ENCODE data around the gene POU6F2. TPM values are rescaled to one million over a fixed set of nuclear protein-coding genes. Genes with fewer than 3 reads are reported as not detected.

Gene POU6F2
- polyA plus RNA-seq, 1 donor: 0.18 TPM

DNA sequence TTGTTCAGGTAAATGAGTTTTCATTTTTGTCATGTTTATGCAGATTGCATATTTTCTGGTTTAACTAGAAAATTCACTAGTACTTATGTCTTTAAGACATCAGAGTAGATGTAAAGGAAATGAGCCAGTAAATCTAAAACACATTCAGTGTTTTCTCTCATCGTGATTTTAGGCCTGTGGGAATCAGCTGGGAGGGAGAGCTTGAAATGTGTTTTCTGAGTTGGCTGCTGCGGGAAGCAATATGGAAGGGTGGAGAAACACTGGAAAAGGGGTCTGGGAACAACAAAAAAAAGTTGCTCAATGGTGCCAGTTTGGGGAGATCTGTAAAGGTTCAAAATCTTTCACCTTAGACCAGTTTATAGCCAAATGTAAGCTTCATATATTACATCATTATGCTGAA lies 284.1 kb downstream of the POU6F2 start:
- DNase-seq: no peak

DNA sequence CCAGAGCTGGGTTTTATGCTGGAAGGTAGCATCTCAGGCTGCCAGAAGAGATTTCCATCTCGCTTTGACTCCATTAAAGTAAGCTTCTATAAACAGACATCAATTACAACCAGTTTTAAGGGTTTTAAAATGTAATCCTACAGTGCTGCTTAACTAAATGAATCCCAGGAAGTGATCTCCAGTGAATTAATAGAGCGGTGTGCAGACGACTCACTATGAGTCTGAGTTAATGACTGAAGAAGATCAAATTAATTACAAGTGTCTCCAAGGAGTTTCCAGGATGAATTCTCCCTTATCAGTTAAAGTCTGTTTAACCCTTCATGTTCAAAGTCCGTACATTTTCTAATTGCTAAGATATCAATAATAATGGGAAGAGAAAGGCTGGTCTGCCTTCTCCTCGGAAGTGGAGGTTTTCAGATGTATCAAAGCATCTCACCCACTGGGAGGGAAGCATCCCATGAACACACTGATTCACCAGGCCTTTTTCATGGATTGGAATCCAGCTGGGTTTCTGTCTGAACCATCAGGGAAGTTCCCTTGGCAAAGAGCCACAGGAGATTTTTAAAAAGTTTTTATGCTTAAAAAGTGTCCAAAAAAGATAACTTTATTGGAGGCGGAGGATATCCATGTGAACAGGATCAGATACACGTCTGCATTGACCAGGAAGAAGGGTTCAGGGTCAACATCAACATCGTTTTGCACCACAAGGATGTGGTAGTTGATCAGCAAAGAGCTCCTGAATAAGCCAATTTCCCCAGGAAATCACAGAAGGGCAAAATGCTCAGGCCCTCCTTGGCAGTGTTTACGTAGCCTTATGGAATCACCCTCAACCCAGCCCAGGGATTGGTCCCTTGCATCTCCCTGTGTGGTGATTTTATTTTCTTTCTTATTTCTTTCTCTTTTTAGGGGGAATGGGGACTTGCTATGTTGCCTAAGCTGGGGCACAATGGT lies 288.2 kb downstream of the POU6F2 start:
- no peak for DNase-seq

DNA sequence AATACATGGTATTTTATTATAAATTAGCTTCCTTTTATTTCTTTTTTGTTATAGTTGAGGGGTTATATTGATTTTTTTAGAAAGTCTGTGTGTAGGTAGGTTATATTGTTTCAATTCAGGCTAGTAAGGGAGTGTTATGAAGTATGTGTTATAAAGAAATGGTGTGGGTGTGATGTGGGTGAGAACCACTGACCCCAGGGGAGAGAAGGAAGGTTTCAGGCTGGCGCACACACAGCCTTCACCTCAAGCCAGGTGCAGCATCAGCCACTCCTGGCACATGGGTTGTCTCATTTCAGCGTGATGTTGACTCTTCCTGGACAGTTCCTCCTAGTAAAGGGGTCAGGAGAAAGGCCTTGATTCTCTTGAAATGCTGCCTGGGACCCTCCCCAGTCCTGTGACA lies 291.3 kb downstream of the POU6F2 start:
- no peak for DNase-seq

DNA sequence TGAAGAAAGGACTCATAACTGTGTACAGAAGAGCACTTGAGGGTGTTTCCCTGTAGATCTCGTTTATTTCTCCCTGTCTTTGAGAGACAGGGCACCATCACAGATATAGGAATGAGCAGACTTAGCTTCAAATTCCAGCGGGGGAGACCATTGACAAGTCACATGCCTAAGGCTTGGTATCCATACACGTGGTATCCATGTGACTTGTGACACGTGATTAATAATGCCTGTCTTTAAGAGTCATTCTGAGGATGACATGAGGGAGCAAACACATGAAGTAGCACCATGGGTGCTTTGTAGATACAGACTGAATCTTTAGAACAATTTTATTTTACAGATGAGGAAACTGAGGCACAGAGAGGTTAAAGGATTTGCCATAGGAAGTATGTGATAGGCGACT lies 292.3 kb downstream of the POU6F2 start:
- DNase-seq: no peak

DNA sequence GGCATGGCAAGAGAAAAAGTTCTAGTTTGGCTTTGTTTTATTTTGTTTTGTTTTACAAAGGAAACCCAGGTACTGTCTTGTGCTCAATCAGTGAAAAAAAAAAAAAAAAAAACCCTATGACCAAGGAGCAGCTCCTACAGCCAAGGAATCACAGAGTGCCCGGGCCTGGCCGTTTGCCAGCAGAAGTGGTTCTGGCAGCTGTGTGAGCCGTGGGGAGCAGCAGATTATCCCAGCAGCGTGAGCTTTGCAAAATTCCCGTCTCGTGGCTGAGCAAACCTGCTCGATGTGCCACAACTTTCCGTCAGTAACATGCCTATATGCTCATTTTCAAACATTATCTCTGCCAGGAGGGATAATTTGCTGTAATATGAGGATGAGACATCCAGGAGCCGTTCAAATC lies 293.7 kb downstream of the POU6F2 start:
- peak; percentile 57 for DNase-seq

DNA sequence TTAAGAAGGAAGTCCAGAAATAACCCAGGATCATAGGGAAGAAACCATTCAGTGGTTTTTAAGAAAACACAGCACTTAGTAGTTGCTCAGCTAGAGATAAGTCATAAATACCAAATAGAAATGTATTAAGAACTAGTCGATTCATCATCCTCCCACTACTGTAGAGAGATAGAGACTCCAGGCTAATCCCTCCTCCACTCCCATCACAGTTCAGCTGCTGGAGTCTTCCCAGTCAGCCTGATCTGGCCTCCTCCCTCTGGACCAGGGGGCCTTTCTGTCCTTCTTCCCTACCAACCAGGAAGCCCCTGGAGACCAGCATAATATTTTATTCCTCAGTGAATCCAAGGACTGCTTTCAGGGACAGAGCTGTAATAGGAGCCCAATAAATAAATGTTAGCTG lies 294.4 kb downstream of the POU6F2 start:
- DNase-seq: no peak

DNA sequence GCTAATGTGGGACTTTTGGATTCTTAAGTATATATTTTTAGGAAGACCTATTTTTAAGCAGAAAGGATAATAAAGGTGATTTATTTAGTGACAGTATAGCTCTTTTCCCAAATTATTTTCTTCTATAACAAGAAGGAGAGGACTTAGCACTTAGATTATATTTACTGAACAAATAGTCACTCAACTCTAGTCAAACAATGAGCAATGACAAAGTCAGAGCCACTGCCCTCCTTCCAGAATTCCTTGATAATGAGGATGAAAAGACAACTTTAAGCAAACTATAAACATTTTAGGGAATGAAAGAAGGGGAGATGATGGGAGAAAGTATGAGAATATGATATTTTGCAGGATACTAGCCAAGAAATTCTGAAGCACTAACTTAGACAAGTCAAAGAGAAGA lies 295.0 kb downstream of the POU6F2 start:
- DNase-seq: no peak

DNA sequence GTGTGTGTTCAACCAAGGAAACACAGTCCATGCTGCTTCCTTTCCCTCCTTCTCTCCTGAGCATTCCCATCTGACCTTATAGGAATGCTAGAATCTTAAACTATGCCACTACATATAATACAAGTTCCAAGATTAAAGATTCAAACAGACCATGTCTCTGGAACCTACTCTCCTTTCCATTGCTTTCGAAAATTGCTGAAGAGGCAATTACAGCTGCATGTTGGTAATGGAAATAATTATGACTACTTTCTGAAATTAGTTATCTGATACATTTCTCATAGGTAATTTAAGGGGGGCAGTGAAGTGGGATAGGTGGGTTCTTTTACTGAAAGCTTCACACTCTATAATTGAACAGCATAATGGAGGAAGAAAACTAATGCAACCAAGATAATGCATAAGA lies 302.6 kb downstream of the POU6F2 start:
- no peak for DNase-seq

DNA sequence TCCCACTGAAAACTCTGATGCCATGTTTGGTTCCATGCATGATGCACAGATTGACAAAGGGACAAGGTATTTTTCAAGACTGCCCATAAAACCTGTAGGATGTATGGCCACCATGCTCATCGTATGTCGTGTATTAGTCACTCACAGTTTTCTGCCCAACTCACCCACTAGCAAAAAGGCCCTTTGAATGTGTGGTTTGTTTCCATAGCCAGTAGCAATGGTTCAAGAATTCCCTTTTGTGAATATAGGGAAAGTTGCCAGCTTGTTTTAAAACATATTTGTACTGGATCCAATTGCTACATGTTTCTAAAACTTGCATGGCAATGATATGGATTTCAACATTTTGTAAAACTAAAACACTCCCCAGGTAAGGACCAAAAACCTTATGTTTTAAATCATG lies 307.5 kb downstream of the POU6F2 start:
- no peak for DNase-seq

DNA sequence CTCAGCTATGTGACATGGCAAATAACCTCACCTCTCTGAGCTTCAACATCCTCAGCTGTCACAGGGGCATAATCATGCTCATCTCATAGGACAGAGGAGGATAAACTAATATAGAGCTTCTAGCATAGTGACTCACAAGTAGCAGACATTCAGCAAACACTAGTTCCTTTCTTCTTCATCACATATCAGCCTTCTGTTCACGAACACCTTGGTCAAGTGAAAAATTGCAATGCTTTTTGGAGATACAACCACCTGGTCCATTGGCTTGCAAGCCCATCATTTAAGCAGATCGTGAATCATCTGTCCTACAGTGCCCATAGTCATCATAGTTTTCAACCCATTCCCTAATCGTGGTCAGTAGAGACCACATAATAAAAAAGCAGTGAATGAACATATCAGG lies 310.6 kb downstream of the POU6F2 start:
- DNase-seq: no peak

DNA sequence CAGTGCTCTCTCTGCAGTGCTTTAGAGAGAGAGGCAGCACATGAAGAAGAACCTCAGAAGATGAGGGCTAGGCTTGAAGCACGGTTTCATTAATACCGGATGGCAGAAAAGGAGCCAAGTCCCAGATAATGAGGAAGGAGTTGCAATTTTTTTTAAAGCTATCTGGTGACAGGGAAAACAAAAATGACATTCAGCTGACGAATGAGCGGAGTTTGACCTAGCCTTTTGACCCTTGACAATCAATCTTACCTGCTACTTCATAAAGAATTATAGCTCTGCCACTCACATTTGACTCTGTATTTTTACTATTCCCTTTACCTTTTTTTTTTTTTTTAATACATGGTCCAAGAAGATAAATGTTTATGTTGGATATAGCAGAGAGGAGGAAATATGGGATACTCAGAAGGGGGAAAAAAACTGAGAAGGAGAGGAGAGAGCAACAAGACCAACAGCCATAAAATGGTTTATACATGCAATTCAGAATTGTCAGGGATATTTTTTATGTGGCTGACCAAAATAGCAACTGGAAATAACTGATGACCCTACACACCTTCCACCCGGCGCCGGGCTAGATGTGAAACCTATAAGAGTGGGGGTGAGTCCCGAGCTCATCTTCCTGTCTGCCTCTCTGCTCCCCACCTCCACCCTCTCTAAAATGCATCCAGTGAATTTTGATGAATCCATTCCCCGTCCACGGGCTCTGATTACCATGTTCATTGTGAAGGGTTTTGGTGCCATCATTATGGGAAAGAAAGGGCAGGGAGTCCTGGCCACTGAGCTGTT lies 314.1 kb downstream of the POU6F2 start:
- no peak for DNase-seq

DNA sequence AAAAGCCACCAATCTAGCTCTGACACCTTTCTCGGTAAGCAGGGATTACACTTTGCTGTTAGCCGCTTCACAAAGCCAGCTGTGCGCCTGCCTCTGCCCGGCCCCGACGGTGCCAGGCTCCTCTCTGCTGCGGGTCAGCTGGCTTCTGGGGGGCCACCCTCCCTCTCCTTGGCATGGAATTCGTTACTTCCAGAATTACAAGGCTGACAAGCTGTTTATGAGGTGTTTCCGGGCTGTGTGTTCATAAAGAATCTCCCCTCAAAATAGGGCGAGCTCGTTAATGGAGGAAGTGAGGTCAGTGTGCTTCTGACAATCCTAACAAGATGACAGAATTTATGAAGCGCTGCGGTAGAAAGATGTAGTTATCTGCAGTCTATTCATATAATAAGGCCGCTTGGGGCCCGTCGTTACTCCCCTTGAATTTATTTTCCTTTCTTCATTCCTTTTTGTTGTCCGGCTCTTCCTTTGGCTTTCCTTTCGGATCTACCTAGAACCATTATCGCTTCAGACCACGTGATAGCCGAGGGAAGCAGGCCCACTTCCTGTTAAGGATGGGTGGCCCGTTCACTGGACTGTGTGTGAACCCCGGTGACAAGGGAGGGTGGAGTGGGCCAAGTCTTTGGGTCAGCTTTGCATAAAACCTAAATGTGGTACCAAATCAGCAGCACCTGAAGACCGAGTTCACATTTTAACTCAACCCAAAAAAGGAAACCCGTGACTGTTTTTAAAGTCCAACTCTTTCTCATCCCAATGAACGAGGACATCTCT lies 315.5 kb downstream of the POU6F2 start:
- DNase-seq: no peak

DNA sequence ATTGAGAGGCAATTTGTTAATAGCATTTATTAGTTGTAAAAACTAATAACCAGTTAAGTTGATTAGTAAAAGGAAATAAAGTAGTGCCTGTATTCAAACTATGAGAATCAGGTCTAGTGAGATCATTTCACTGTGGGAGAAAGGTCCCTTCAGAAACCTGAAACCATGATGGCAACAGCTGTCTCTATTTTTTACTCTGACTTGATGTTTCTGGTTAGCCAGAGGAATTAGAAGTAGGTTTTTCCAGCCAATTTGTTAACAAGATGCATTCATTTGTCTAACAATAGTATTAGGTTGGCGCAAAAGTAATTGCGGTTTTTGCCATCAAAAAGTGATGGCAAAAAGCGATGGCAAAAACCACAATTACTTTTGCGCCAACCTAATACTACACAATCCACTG lies 316.3 kb downstream of the POU6F2 start:
- DNase-seq: no peak

DNA sequence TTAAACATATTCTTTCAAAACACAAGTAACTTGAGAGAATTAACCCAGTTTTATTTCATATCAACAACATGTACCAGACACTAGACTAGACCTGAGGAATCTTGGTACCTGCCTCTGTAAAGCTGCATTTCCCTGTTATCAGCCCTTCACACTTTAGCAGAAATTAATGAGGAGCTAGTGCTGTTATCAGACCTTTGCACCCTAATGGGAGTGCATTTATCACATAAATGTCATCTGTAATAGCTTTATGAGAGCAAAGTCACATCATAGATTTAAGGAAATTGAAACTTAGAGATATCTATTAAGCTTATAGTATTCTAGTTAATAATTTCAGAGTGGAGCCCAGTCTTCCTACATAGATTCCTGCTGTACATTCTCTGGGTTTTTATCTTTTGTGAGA lies 318.1 kb downstream of the POU6F2 start:
- no peak for DNase-seq

DNA sequence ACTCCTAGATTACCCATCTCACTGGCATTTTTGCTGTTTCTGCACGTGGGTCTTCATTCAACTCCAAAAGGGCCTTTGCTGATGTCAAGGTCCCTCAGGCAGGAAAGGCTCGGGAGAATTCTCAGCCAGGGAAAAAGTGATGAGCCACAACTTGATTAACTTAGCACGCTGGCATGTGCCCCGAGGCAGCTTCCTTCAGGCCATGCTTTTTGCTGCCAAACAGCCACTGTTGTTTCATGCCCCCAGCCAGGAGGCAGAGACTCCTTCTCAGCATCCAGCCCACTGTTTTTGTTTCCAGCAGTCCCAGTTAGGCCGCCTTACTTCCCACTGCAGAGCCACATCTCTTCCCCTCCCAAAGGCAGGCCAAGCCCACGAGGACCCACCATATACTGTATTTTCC lies 322.0 kb downstream of the POU6F2 start:
- no peak for DNase-seq

DNA sequence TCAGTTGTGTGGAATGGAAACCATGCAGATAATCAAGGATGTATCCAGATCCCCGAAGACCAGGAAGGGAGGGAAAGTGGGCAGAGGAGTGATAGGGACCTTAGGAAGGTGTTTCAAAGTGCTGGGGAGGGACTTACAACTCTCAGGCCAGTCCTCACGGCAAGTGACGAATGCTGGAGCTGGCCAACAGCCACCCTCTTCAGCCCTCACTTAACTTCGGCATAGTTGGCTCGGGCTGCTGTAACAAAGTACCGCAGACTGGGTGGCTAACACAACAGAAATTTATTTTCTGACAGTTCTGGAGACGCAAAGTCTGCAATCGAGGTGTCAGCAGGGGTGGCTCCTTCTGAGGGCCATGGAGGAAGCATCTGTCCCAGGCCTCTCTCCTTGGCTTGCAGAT lies 322.6 kb downstream of the POU6F2 start:
- no peak for DNase-seq

DNA sequence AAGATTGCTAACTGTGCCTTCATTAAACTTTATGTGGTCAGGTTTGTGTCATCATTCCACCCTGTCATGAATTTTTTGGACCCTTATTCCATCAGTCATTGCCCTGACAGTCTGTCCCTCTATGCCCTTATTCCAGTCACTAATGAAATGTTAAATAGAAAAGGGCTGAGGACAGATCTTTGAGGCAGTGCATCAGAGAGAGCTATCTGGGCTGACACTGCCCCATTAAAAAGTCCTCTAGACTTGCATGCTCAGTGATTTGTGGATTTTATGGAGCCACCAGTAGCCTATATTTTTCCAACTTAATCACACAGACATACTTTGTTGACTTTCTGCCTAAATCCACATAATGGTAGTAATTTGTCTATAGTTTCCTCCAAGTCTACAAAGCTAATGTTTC lies 323.8 kb downstream of the POU6F2 start:
- no peak for DNase-seq

DNA sequence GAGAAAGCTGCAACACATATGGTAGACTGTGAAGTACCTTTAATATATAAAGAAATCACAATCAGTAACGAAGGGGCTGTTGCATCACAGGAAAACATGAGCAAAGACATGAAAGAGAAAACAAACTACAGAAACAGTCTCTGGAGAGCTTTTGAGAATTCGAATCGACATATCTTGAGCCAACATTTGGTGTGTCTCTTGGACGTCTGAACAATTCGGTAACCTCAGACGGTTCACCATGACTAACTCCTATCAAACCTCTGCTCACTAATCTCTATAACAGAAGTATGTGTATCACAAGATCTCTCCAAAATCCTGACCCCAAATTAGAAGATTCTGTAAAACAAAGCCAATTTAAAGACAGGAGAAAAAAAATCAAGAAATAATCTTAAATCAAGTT lies 326.5 kb downstream of the POU6F2 start:
- DNase-seq: no peak

DNA sequence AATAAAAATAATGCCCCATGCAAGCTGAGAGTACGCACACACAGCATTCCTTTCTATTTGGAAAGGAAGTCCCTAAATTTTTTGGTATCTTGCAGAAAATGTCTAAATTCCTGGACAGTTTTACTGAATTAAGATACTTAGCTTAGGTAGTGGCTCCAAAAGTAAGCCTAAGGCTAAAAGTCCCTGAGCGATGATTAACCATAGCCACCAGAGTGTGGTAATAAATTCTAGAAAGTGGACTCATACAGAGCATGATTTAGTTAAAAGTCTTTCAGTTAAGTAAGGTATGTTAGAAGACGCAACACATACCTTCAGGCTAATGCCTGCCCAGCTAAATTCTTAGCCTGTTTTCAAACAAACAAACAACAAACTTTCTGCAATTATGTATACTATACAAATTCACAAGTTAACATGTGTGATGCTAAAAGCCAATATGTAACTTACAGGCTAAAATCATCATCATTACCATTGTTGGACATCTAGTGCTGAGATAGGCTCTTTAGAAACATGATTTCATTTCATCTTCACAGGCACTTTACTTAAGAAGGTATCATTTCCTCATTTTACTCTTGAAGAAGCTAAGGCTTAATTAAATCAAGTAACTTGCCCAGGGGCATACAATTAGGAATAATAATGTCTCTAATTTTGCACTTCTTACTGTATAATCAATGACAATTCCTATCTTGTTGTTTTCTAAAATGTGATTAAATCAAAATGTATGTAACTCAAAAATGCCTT lies 327.1 kb downstream of the POU6F2 start:
- DNase-seq: no peak

DNA sequence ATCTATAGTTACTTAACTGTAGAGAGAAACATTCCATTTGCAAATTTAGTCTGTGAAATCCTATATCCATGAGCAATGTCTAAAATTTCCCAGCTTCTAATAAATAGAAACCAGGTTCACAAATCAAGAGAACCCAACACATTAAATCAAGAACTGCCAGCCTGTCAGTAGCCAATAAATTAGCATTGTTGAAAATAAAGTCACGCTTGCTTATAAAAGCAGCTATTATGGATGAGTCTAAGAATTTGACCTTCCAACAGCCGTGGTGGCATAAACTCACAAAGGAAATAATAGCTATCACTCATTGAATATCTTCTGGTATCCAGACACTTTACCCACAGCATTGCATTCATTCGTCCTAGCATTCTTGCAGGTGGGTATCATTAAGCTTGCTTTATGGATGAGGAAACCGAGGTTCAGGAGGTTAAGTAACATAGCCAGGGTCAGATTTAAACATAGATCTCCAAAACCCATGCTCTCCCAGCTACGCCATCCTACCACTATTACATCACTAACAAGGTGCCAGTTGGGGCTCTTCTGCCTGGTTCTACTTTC lies 328.4 kb downstream of the POU6F2 start:
- no peak for DNase-seq

DNA sequence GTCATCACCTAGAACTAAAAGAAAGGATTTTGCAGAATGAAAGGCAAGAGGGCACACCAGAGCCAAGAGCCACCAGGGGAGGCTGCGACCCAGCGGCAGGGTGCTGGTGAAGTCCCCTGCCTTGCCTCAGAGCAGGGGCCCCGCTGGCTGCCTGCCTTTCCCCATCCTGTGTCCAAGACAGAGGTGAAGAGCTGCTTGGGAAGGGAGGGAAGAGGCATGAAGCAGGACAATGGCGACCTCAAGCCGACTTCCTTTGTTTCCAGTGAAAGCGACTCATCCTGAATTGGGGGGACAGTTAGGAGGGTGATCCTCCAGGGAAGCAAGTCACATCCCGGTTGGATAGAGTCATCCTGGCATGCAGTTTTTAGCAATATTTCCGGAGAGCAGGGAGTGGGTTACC lies 333.0 kb downstream of the POU6F2 start:
- no peak for DNase-seq

Measured in hindlimb muscle (tissue), 1 donor.